GM21367 (cell line): ENCODE measurements around the gene SERPINA12.

Experiments
- ATAC-seq: cut with Tn5 transposase; IDR thresholded peaks from one replicate; pipeline ENCODE4 v1.9.1; 2021; ENCODE audit not compliant: unreplicated experiment

SERPINA12 gene

GRCh38 chr14:94467728-94468520 is 41.3 kb downstream of the SERPINA12 start:
- no peak for ATAC-seq

GRCh38 chr14:94466706-94467370 is 42.4 kb downstream of the SERPINA12 start:
- ATAC-seq: no peak

DNA sequence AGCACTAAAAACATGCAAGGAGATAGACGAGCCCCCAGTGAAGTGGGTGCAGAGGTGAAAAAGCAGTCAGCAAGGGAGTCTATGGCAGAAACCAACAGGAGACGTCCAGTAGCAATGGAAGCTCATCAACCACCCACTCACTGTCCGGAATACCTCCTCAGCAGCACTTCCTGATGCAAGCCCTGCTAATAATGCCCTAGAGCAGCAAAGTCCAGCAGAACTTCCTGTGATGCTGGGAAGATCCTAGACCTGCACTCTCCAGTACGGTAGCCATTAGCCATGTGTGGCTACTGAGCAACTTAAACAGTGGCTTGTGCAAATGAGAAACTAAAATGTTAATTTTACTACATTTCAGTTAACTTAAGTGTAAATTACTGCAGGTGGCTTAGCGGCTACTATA is 44.2 kb downstream of the SERPINA12 start:
- no peak for ATAC-seq

GRCh38 chr14:94464290-94464689 is 45.0 kb downstream of the SERPINA12 start:
- ATAC-seq: no peak

GRCh38 chr14:94462763-94463572 is 46.3 kb downstream of the SERPINA12 start:
- no peak for ATAC-seq

- no peak for ATAC-seq
These were observed 47.1 kb downstream of the SERPINA12 start for GRCh38 chr14:94462219-94462551.

DNA sequence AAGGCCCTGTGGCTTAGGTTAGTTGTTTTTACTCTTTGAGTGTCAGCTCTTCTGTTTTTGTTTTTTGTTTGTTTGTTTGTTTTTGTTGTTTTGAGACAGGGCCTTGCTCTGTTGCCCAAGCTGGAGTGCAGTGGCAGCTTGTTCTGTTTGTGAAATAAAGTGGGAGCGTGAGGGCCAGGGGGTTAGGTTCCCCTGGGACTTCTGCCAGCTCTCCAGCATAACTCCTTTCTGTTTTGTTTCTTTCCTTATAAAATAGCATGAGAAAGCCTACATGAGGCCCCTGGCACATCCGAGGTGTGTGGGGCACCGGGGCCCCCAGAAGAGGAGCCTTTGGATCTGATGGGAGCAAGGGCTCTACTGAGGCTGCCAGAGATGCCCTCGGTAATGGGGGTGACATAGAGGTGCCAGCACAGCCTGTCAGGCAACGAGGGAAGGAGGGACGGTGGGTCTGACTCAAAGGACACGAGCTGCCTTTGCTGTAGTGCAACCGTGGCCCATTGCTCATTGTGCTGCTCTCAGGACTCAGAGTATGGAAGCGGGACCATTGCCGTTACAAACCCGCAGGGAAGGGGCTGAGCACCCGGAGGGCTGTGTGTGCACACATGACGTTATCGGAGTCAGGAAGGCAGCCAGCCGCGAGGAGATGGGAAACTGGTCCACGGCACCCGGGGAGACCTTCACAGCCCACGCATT is 47.6 kb downstream of the SERPINA12 start:
- ATAC-seq: no peak

DNA sequence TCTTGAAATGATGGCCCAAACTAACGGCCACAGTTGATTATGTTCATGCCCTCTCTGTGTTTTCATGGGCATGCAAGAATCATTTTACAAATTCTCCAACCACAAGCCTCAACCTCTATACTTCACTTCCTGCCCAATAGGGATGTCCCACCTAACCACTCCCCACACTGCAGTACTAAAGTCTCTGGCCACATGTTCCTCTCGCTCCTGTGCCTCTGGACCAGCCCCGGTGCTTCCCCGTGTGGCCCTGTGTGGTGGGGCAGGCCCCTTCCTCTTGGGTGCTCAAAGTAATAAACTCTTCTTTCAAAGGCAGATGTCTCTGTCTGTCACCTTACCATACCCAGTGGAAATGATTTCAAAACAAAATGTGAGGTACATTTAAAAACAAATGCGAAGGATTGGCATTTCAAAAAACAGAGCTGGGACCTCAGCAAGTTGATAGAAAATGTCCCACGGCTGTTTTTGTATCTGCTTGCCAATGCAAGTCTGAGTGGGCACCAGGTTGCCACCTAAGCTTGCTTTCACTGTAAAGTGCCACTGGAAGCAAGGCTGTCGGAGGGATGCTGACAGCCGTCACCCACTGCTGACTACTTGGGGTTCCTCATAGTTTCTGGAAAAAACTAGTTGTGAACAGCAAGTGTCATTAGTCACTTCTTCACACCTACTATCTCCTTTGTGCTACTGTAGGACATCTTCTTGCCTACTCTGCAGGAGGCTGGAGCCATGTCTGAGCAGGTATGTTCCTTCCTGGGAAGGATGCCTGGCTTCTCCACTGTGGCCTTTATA is 48.4 kb downstream of the SERPINA12 start:
- ATAC-seq: no peak

- ATAC-seq: no peak
These were observed 50.6 kb downstream of the SERPINA12 start for GRCh38 chr14:94458558-94459205.

DNA sequence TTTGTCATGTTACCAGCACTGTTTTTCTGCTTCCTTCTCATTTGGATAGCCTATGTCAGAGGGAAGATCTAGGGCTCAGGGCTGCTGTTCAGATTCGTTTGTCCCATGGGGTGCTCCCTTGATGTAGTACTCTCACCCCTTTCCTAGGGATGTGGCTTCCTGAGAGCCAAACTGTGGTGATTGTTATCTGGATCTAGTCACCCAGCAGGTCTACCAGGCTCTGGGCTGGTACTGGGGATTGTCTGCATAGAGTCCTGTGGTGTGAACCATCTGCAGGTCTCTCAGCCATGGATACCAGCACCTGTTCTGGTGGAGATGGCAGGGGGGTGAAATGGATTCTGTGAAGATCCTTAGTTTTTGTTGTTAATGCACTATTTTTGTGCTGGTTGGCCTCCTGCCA is 51.2 kb downstream of the SERPINA12 start:
- ATAC-seq: no peak

- ATAC-seq: no peak
These were observed 53.3 kb downstream of the SERPINA12 start for GRCh38 chr14:94455928-94456327.

DNA sequence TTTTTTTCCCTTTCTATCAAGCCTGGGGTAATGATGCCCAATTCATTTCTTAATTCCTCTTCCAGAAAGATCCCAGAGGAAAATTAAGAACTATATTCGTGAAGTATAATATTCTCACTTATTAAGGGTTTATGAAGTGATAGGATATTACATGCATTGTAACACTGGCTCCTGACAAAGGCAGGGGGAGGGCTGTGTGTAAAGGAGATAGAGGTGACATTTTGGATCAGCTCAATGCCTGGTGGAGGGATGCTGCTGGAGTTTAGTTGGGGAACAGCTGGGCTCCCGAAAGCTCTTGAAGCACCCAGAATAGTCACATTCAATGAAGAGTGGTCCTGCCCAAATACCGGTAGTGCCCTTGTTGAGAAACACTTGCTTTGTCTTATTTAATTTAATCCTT is 57.4 kb downstream of the SERPINA12 start:
- no peak for ATAC-seq

DNA sequence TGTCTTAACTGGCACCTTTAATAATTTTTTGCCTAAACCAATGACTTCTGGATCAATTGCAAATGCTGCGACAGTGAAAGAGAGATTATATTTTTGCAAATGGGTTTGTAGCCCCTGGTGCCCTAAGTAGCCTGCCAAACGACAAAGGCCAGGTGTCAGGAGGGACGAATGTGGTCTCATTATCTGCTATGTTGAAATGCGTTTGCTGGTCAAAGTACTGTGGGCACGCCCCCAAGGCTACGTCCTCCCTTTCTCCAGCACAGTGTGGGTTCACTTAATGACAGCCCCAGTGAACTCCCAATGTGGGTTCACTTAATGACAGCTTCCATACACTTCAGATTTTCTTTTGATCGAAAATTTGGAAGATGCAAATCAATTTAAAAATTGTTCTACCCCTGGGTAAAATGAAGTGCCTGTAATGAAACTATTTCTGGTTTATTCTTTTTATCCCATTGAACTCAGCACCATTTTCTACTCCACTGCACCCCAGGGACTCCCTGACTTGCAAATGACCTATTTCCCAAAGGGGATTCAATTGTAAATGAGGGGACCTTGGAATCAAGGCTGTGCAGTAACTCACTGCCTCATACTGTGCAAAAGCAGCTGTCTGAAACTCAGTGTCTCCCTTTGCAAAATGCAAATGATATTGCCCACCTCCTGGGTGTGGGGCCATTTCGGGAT is 58.0 kb downstream of the SERPINA12 start:
- ATAC-seq: no peak

DNA sequence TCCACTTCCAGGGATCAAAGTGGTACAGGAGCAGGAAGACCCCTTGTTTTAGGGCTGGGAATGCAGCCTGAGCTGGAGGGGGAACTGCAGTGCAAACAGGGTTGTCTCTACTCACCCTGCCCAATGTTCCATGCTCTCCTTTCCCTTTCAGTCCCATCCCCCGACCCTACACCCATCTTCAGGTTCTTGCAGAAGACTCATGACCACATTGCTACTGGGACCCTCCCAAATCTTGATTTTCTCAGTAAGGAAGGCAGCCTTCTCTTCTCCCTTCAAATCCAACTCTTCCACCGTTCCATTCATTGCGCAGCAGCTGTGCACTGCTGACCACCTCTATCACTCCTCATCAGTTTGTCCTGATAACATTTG is 58.6 kb downstream of the SERPINA12 start:
- no peak for ATAC-seq

- no peak for ATAC-seq
These were observed 59.3 kb downstream of the SERPINA12 start for GRCh38 chr14:94449930-94450329.

DNA sequence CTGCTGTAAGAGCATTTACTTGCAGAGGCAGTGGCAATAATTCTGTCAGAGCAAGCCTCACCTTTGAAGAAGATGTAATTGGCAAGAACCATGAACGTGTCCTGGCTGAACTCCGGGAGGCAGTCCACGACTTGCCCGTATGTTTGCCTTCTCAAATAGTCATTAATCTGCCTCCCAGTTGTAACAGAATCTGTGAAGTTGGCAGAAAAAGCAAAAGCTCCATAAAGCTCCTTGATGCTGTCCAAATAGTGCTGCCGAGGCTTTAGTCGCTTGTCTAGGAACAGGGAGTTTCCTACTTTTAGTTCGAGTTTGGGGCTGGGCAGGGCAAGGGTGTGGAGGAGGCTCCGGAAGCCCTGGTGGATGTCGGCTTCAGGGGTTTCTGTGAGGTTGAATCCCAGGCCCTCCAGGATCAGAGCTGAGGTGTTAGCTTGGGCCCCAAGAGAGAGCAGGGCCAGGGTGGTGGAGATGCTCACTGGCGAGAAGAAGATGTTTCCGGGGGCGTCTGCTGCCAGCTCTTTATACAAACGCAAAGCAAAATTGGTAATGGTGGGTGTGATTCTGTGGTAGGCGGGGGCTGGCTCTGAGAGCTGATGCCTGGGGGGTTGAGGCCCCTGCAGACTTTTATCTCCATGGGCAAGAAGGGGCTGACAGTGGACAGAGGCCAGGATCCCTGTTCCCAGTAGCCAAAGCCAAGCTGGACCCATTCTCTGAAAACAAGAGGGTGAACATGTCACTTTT is 61.0 kb downstream of the SERPINA12 start:
- no peak for ATAC-seq

- no peak for ATAC-seq
These were observed 62.1 kb downstream of the SERPINA12 start for GRCh38 chr14:94447206-94447605.

DNA sequence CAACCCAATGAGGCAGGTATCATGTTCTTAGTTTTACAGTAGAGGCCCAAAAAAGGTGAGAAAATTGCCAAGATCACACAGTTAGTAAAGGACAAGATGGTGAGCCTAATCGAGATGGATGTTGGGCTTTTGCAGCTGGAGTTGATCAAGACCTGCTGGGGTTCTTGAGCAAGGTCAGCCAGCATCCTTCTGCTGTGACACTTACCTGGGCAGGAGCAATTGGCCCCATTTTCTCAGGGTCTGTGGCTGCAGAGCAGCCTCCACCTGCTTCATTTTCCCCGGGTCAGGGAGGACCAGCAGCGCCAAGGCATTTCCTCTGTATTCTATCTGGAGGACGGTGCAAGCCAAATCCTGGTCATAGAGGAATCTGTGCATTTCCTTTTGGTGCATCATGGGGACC is 63.1 kb downstream of the SERPINA12 start:
- no peak for ATAC-seq

DNA sequence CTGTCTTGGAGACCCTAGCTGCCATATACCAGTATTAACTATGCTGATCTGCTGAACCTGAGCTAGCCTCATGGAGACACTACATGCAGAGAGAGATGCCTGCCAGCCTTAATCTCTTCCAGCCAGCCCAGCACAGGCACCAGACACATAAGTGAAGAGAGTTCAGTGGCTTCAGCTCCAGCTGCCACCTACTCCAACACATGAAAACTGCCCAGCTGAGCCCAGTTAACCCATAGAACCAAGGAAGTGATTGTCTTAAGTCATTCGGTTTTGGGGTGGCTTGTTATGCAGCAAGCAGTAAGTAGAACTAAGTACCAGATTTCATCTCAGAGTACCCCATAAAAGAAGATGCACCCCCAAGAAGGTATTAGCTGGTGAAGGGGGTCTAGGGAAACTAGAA is 64.3 kb downstream of the SERPINA12 start:
- ATAC-seq: no peak
